T-helper 2 cell (primary cell): ENCODE data around the gene KRT84.

Experiments used
- DNase-seq, 5 experiments: peaks; one replicate each; pipeline versions ENCODE4 v3.0.0 to v3.0.0-alpha.2; 2012 to 2022
- total RNA-seq, 2 donors: gene quantifications; one replicate each; lab custom pipeline; 2026; lab: John Stamatoyannopoulos, UW

Gene KRT84, protein sequence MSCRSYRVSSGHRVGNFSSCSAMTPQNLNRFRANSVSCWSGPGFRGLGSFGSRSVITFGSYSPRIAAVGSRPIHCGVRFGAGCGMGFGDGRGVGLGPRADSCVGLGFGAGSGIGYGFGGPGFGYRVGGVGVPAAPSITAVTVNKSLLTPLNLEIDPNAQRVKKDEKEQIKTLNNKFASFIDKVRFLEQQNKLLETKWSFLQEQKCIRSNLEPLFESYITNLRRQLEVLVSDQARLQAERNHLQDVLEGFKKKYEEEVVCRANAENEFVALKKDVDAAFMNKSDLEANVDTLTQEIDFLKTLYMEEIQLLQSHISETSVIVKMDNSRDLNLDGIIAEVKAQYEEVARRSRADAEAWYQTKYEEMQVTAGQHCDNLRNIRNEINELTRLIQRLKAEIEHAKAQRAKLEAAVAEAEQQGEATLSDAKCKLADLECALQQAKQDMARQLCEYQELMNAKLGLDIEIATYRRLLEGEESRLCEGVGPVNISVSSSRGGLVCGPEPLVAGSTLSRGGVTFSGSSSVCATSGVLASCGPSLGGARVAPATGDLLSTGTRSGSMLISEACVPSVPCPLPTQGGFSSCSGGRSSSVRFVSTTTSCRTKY
- total RNA-seq = 0 reads per million in 2 donors

DNA sequence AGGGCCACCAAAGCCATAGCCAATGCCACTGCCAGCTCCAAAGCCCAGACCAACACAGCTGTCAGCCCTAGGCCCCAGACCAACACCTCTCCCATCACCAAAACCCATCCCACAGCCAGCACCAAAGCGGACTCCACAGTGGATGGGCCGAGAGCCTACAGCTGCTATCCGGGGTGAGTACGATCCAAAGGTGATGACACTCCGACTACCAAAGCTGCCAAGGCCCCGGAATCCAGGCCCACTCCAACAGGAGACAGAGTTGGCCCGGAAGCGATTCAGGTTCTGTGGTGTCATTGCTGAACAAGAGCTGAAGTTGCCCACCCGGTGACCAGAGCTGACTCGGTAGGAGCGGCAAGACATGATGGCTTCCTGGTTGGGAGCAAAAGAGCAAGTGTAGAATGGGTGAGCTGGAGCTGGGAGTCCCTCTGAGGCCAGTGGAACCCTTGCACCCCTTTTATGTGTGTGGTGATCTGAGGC, at the start of gene KRT84:
Gene KRT84, minus strand, starts transcription at position 427 of the 477 bp plus-strand sequence. Its CDS starts 67 bp downstream, at position 360.
- DNase-seq = no peak

DNA sequence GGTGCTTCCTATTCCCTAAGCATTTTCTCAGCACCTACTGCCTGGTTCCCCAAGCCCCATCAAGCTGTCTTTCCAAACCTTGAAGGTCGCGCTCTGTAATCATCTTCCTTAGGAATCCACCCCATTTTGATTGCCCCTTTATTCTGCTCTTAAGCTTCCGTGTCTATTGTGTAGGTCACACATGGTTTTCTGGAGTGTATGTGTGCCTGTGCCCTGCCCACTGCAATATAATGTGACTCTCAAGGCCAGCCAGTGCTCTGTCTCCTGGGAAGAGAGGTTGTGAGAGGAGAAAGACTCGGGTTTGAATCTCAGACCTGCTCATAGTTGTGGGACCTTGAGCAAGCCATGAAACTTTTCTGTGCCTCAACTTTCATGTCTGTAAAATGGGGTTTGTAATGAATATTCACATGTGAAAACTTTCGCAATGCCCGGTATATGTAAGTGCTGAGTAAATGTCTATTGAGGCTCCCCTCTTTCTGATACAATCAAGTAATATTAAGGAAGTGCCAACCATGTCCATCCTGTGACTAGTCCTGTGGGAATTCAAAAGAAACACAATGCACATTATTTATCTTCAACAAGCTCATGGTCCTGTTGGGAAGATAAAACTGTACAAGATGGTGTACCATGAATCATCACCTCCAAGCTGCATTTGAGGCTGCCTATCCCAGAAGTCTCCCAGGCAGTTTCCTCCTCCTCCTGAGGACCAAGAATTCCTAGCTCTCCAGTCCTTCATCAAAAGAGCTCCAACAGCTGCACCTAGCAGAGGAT, 49.5 kb upstream of the KRT84 start:
- no peak for DNase-seq

- DNase-seq = no peak
Measured at GRCh38 chr12:52434081-52434733, 48.8 kb upstream of the KRT84 start, which contains the start of gene KRT75. Gene KRT75, minus strand, starts transcription at chr12:52434371. Its CDS starts 67 bp downstream, at chr12:52434304.

- no peak for DNase-seq
Measured at GRCh38 chr12:52433501-52434080, 48.1 kb upstream of the KRT84 start.

DNA sequence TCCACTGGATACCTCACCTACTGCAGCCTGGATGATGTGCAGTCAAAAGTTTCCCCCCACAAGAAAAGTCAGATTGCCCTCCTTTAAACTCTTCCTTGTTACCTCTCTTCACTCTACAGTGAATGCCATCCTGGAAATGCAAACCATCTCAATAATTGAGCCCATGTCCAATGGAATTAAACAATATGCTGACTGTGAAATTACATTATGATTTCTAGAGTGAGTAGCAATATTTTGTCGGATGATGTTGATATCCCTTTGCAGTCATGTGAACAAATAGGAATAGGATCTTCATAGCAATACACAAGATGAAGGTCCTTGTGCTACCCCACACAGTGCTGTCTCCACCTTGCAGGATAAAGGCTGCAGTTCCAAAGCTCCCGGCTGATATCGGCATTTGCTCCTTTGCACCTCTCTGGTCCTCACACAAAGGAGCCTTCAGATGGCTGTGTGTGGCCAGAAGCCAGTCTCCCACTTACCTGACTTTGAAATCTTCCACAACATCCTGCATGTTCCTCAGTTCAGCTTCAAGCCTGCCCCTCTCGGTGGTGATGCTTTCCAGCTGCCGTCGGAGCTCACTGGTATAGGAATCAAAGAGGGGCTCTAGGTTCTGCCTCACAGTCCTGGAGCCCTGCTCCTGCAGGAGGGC, 47.2 kb upstream of the KRT84 start:
- no peak for DNase-seq

DNA sequence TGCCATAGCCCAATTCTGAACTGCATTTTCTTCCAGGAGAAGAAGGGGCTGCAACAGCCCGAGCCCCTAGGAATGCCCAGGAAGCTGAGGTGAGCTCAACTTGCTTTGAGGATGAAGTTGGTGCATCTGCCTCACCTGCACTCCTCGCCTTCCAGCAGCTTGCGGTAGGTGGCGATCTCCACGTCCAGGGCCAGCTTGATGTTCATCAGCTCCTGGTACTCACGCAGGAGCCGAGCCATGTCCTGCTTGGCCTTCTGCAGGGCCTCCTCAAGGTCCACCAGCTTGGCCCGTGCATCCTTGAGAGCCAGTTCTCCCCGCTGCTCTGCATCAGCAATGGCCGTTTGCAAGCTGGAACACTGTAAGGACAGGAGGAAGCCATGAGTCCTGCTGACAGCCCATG, 42.7 kb upstream of the KRT84 start:
- no peak for DNase-seq

DNA sequence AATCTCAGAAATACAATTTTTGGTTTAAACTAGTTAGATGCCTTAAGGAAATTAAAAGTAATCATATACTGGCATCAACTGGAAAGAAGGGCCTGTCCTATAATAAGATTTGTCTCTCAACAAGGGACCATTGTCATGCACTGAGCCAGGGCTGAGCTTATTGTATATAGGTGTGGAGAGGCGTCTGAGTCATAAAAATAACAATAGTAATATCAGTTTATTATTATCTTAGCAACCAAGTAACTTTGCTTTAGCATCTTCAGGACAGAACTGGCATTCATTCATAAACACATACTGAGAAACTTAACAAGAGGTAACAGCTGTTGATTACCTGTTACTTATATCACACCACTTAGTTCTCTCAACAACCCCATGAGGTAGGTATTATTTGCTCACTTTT, 41.6 kb upstream of the KRT84 start:
- no peak for DNase-seq

GRCh38 chr12:52426034-52426433, 40.6 kb upstream of the KRT84 start:
- DNase-seq = no peak

DNA sequence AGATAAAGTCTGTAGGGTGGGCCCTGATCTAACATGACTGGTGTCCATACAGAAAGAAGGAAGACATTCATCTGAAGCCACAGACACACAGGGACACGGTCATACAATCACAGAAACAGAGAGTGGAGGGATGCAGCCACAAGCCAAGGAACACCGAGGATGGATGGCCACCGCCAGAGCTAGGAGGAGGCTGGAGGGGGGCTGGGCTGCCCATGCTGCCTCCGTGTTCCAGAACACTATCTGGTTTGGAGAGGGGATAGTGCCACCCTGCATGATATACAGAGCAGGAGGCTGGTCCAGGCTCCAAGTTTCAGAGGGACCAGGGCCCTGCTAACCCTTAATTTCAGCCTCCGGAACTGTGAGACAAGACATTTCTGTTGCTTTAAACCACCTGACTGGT, 40.0 kb upstream of the KRT84 start:
- DNase-seq = no peak

DNA sequence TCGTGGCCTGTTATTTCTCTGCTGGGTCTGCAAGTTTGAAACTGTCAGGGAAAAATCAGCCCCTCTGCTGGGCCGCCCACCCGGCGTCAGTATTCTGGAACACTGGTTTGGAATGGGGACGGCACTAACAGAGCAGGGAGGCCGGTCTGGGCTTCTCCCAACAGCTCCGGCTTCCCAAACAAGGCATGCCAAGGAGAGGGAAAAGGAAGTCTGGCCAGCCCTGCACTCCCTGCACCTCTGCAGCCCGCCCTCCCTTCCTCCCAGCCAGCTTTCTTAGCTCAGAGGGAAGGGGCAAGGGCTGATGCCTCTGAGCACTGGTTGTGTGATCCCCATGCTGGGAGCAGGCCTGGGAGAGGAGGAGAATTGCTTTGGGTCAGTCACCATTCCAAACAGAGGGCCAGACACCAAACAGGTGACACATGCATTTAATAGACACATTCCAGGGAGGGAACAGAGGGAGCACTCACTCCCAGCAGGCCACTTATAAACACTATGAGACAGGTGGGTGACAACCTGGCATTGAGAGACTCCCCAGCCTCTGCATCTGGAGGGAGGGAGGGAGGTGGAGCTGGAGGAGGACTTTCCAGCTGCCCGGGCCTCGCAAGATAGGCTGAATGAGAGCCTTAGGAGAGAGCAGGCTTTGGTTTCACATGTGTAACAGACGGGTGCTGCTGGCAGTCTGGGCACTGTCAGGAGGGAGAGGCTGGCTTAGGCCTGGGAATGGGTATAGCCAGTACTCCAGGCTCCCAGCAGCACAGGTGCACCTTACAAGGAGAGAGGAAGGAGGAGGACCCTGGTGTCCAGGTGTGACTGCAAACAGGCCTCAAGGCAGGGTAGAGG, 38.4 kb upstream of the KRT84 start:
- no peak for DNase-seq

DNA sequence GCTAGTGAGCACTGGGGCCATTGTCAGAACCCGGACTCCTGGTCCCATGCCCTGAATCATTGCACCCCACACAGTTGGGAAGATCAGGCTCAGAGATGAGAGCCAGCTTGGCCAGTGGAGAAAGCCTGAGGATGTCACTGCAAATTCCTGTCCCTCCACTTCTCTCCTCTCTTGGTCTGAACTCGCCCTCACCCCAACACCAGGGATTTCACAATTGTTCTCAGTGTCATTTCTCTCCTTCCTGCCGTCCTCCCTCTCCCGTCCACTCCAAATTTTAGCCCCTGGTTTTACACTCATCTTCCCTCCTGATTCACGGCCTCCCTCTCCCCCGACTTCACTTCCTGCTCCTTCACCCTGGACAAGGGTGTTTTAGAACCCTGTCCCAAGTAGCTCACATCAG, 37.6 kb upstream of the KRT84 start:
- DNase-seq = no peak

DNA sequence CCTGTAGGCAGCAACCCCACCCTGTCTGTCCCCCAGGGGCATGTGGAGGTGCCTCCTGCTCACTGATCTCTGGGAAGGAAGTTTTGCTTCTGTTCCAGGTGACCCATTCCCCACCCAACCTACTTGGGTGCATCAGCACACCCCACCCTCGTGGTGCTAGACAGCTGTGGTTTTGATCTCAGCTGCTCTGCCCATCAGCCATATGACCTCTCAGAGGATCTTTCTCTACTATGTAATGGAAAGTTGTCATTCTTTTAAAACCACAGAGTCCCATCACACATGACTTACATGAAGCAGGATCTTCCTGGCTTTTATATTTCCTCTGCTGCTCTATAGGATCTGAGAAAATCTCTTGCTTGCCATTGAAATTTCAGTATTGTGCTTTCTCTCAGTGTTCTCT, 34.2 kb upstream of the KRT84 start:
- no peak for DNase-seq

DNA sequence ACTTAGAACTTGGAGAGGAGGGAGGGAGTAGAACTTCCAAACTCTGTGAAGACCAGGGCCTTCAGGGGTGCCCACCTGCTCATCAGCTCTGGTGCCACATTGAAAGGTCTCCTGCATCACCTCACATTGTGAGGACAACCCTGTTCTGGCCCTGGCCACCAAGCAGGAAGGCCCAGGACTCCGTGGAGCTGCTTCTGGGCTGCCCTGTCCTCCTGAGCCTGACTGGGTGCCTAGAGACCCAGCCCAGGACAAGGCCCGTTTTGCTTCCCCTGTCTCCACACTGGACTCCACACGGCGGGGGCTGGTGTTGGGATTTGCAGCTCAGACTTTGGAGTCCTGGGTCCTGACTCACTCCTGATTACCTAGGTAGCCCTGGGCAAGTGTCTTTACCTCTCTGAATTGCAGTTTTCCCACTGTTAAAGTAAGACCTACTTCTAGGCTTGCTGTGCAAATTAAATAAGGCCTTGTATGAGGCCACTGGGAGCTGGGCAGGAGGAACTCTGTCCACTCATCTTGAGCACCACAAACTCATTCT, 33.2 kb upstream of the KRT84 start:
- no peak for DNase-seq

- no peak for DNase-seq
Measured at GRCh38 chr12:52417740-52418139, 32.3 kb upstream of the KRT84 start.

GRCh38 chr12:52416795-52417194, 31.3 kb upstream of the KRT84 start:
- no peak for DNase-seq

DNA sequence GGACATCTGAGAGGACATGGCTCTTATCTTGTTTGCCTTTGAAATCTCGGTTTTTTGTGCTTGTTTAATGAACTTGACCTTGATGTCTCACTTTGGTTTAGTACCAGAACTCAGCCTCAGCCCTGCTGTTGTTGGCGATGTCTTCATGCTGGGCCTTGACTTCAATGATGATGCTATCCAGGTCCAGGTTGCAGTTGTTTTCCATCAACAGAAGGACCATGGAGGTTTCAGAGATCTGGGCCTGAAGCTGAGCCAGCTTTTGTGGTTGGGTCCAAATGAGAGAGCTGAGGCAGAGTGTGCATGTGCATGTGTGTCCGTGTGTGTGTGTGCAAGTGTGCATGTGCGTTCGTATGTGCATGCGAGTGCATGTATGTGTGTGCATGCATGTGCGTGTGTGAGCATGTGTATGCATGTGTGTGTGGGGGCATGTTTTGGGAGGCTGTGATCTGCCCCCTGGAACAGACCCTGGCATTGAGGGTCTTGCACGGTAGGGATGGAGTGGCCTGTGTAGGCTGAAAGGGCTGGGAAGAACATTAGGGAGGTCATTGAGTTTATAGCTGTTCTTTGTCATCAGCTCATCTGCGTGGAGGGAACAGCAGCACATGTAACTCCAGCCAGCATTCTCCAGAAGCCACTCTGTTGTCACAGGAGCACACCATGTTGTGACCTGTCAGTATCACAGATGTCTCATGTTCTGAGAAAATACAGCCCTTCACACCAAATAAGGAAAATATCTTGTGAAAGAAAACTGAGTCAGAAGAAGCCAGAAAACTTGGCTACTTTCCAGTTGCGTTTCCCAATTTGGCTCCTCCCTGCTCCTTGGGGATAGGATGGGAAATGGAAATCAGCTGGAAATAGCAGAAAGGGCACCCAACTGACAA, 30.7 kb upstream of the KRT84 start:
- DNase-seq = no peak

GRCh38 chr12:52414936-52415335, 29.5 kb upstream of the KRT84 start:
- no peak for DNase-seq

DNA sequence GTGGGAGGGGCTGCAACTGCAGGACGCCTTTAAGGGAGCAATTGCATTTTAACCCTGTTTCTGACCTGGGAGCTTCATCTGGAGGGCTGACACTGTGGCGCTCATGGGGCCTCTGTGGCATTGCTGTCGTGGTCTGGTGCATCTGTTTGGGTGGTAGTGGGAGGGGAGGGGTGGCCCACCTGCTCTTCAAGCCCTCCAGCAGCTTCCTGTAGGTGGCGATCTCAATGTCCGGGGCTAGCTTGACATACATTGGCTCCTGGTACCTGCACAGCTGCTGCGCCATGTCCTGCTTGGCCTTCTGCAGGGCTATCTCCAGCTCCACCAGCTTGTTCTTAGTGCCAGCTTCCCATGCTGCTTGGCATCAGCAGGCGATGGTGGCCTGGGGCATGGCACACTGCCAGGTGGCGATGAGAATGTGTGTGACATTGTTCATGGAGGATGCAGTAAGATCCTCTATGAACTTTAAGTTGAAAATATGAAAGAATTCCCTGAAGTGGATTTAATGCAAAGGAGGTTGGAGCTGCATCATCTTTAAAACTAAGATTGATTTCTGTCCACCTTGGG, 28.4 kb upstream of the KRT84 start:
- DNase-seq = no peak

GRCh38 chr12:52413202-52413601, 27.8 kb upstream of the KRT84 start:
- no peak for DNase-seq
